OCI-LY3 (cell line): ENCODE measurements around the gene UBQLN4.

Source experiments
- H2AFZ ChIP-seq: fragments of 200-600, 300-600 bp; shearing (Covaris generic); 2 replicates; pipeline ENCODE4 v1.6.0; 2014; ENCODE audit warnings: antibody characterized with exemption, low read depth, low read length
- H3K27ac ChIP-seq: fragments of 200-600, 300-600 bp; sonication (generic); 2 replicates; pipeline ENCODE4 v1.5.1; 2014; ENCODE audit warnings: mild to moderate bottlenecking, low read length, moderate library complexity, mixed read lengths
- H3K27me3 ChIP-seq: fragments of 200-600, 300-600 bp; sonication (generic); 2 replicates; pipeline ENCODE4 v1.6.1; 2014; ENCODE audit warnings: low read depth, low read length, mixed read lengths
- H3K36me3 ChIP-seq: fragments of 200-600, 300-600 bp; sonication (generic); replicated peaks from 2 replicates; pipeline ENCODE3; 2014; ENCODE audit warnings: low read depth, low read length, mixed read lengths
- H3K4me1 ChIP-seq: fragments of 300-600, 200-600 bp; sonication (generic); 2 replicates; pipeline ENCODE4 v1.6.1; 2014; ENCODE audit warnings: low read length, mixed read lengths
- H3K4me2 ChIP-seq: fragments of 200-600, 300-600 bp; sonication (generic); 2 replicates; pipeline ENCODE4 v1.6.1; 2014; ENCODE audit warnings: low read length, mixed read lengths
- H3K4me3 ChIP-seq: fragments of 300-600, 200-600 bp; sonication (generic); 2 replicates; pipeline ENCODE4 v1.5.1; 2014; ENCODE audit warnings: antibody characterized with exemption, mild to moderate bottlenecking, low read length, moderate library complexity
- H3K79me2 ChIP-seq: fragments of 300-600, 200-600 bp; shearing (Covaris generic); 2 replicates; pipeline ENCODE4 v1.6.1; 2014; ENCODE audit warnings: mild to moderate bottlenecking, low read length, mixed read lengths
- H3K9ac ChIP-seq: fragments of 300-600, 200-600 bp; shearing (Covaris generic); 2 replicates; pipeline ENCODE4 v1.6.0; 2014; ENCODE audit warnings: mild to moderate bottlenecking, low read length, moderate library complexity
- H3K9me3 ChIP-seq: fragments of 200-600, 300-600 bp; shearing (Covaris generic); 2 replicates; pipeline ENCODE4 v1.6.1; 2014; ENCODE audit warnings: low read length, mixed read lengths; ENCODE audit not compliant: insufficient read depth
- H4K20me1 ChIP-seq: fragments of 200-600, 300-600 bp; sonication (generic); 2 replicates; pipeline ENCODE4 v1.6.1; 2016; ENCODE audit warnings: low read length, mixed read lengths; ENCODE audit not compliant: insufficient read depth
- EZH2phosphoT487 ChIP-seq: fragments of 200-600 bp; shearing (Covaris generic); IDR thresholded peaks from 2 replicates; pipeline ENCODE4 v1.6.1; 2018; ENCODE audit warnings: antibody characterized with exemption, mixed run types, low read depth
- TF ChIP-seq, protein P1 (sequence below): fragments of 200-600, 300-600 bp; sonication (generic); IDR thresholded peaks from 2 replicates; pipeline ENCODE4 v1.5.1; 2014; ENCODE audit warnings: antibody characterized with exemption, low read length, low read depth

UBQLN4 gene

DNA sequence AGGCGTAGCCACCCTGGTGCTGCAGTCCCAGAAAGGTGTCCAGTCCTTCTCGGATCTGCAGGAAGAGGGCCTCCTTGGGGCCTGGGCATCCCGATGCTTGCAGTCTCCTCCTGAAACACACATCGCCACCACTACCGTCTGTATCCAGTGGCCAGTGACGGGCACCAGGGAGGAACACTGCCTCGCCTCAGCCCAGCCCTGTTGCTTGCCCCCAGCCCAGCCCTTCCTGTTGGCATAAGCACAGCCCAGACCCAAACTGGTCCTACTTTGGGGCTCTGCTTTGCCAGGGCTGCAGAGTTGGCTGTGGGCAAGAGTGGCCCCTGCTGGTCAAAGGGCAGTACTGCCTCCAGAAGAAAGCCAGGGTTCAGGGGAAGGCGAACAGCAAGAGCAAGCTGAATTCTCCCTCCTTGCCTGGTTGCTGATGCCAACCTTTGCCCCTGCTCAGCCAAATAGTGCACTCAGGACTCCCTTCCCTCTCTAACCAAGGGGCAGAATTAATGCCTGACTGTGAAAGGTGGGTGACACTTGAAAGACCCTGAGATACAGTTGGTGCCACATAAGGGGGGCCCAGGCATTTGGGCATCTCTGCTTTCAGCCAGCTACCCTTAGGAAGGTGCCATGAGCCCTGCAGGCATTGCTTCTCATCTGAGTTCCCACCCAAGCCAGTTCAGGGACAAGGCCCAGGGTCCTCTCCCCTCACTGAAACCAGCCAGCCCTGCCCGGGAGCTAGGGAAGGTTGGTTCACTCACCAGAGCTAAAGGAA lies 64.2 kb downstream of the UBQLN4 start:
- Histone ChIP-seq H3K27ac (peak overlapping the region; percentile 64), H3K27me3 (no peaks in the 10 kb centered on the region), H3K36me3 (no peaks in the 10 kb centered on the region), H3K9me3 (no peaks in the 10 kb centered on the region), H3K79me2 (no peaks in the 10 kb centered on the region), H3K4me1 (peaks cover 23% of the 10 kb centered on the region), H3K4me2 (peak overlapping the region; percentile 62), H4K20me1 (no peaks in the 10 kb centered on the region), H3K9ac (peak overlapping the region; percentile 50; the same call in 1 of the 2 replicates), H3K4me3 (peak overlapping the region; percentile 54), H2AFZ (peak overlapping the region; percentile 61; the same call in 1 of the 2 replicates)
- no peak for TF ChIP-seq EZH2phosphoT487
- TF ChIP-seq, protein P1, sequence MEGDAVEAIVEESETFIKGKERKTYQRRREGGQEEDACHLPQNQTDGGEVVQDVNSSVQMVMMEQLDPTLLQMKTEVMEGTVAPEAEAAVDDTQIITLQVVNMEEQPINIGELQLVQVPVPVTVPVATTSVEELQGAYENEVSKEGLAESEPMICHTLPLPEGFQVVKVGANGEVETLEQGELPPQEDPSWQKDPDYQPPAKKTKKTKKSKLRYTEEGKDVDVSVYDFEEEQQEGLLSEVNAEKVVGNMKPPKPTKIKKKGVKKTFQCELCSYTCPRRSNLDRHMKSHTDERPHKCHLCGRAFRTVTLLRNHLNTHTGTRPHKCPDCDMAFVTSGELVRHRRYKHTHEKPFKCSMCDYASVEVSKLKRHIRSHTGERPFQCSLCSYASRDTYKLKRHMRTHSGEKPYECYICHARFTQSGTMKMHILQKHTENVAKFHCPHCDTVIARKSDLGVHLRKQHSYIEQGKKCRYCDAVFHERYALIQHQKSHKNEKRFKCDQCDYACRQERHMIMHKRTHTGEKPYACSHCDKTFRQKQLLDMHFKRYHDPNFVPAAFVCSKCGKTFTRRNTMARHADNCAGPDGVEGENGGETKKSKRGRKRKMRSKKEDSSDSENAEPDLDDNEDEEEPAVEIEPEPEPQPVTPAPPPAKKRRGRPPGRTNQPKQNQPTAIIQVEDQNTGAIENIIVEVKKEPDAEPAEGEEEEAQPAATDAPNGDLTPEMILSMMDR: peak; percentile 97
